Activated CD4-positive, alpha-beta T cell treated with anti-CD3 and anti-CD28 coated beads, Interleukin-10, Interleukin-2, amounts not matched to agents 100 ng/mL and 50 ng/mL, durations not matched to agents 16 hours and 8 hours (primary cell): ENCODE results near the gene NAV2.

Experiments used
- DNase-seq: peaks from one replicate; pipeline ENCODE4 v3.0.0-alpha.2; 2020

Gene NAV2

DNA sequence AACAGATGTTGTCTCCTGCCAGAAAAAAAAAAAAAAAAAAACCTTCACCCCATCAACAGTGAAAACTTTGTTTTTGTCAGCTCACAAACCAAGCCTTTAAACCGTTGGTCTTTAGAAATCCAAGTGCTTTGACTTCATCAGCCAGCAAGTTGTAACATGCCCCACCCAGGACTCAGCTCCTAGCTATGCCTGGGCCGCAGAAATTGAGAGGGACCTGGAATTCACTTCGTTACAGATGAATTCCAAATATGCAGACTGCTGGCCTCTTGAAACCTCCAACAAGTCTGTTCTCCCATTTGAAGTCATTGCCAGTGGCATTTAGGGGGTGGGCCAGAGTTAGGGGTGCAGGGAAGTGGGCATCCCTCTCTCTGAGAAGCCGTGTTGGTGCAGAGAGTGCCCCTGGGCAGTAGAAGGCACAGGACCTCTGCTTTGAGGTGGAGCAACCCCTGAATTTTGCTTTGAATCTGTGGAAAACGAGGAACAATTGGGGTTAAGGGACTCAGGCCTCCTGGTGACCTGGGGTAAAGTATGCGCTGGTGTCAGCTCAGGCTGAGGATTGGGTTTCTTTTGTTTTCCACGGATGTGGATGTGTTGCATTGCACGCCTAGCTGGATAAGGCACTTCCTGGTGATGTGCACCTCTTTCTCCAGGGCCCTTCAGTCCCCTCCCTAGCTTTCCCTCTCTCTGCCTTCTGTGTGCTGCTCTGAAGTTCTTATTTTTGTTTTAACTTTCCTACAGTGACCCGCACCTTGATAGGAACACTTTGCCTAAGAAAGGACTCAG is 338.1 kb downstream of the NAV2 start:
- no peak for DNase-seq

DNA sequence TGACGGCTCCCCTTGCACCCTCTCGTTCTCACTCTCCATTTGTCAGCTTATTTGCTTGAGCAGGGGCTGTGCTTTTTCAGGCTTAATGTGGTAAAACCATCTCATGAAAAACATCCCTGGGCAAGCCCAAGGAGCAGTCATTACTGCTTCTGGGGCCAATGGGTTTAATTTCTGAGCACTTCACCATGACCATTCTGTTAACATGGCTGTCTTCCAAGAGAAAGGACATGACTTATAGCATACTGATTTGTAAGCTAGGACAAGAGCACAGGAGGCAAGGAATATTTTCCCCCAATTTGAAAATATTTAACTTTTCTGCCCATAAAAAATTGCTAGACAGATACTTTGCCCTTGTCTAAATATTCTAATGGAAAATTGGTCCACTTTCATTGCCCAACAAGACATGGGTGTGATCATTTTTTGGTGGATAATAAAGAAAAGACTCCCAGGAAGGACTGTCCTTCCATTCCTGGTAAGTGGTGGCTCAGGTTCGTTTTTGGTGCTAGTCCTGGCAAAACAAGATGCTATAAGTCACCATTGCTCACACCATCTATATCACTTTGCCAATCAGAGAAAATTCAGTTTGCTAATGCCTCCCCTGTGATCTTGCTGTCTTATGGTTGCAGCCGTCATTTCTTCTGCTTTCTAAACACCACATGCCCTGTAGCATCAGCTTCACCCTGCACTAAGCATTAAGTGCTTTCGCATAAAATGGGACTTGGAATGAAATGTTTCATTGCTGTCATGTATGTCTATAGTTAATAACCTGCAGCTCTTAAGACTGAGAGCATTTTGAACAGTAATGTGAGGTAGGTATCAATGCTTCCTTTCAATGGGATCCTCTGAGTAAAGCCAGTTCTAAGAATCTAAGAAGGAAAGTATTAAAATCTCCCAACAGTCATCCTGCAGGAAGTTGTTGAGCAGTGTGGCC is 339.1 kb downstream of the NAV2 start:
- DNase-seq, result no peak

DNA sequence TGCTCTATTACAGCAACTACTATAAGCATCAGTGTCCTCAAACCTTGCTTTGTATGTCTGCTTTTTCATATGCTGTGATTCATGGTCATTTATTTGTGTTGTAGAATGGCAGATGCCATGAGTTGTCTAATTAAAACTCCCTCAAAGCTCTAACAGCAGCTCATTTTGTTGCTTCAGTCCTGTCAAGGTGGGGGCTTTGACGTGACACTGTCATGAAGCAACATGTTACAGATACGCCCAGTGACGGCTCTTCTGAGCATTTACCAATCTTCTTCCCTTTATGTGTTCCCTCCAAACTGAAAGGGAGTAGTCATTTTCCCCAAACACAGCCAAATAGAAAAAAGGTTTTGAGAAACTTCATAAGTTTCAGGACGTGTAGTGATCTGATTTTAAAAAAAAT is 340.9 kb downstream of the NAV2 start:
- DNase-seq, result no peak

DNA sequence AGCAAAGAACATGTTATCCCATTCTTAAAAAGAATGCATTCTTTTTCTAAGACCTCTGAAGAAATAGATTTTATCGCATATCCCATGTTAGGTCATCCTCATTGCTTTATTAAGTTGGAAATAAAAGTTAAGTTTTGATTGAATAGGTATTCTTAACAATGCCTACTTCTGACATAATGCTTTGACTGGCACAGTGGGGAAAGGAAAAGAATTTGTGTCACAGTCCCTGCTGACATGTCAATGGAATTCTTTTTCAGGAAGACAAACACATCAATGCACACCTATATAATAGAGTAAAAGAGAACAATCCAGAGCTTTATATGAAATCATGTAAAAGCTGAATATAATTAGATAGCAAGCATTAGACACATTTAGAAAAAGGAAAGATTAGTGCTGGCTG is 341.9 kb downstream of the NAV2 start:
- no peak for DNase-seq

DNA sequence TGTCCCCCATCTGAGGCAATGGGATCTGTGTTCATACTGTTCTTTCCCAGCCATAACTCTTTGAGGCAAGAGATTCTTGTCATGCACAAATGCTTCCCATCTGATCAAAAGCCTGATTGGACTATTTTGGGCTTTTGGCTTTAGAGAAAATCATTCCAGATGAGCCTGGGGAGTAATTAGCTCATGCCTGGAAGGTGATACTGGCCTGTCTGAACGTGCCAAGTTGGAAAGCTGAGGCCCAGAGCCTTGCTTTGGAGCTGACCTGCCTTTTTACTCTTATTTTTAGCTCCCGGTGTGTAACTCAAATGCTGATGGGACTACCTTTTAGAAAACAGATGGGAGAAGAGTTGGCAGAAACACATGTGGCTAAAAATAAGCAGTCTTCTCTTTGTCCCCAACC is 342.7 kb downstream of the NAV2 start:
- no peak for DNase-seq

DNA sequence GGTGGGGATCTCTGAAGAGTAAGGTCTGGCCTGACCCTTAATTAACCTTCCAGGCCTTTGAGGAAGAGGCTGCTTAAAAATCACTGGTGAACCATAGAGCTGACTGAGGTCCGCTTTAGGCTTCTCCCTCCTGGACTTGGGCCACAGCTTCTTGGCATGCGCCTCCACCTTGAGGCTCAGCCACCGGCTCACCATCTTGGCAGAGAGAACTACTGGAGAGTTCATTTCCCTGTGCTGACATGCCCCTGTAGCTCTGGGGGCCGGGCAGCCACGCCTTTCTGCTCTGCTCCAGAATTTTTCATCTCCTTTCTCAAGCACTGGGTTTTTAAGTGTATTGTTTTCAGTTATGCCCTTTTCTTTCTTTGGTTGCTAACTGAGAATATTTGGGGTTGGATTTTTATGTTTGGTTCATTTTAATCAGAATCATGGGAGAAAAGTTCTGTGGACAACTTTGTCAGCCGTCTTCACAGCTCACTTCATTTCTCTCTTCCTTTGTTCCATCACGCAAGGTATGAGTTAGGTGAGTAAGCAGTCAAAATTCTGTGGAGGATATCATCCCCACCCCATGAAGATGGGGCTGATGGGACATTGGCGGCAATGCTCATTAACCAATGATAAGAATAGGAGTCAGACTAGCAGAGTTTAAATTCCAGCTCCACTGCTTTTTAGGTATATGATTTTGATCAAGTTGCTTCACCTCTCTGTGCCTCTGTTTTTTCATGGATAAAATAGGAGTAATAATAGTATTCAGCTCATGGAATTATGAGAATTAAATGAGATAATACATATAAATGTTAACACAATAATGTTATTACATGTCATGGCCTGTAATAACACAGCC is 343.7 kb downstream of the NAV2 start:
- no peak for DNase-seq

DNA sequence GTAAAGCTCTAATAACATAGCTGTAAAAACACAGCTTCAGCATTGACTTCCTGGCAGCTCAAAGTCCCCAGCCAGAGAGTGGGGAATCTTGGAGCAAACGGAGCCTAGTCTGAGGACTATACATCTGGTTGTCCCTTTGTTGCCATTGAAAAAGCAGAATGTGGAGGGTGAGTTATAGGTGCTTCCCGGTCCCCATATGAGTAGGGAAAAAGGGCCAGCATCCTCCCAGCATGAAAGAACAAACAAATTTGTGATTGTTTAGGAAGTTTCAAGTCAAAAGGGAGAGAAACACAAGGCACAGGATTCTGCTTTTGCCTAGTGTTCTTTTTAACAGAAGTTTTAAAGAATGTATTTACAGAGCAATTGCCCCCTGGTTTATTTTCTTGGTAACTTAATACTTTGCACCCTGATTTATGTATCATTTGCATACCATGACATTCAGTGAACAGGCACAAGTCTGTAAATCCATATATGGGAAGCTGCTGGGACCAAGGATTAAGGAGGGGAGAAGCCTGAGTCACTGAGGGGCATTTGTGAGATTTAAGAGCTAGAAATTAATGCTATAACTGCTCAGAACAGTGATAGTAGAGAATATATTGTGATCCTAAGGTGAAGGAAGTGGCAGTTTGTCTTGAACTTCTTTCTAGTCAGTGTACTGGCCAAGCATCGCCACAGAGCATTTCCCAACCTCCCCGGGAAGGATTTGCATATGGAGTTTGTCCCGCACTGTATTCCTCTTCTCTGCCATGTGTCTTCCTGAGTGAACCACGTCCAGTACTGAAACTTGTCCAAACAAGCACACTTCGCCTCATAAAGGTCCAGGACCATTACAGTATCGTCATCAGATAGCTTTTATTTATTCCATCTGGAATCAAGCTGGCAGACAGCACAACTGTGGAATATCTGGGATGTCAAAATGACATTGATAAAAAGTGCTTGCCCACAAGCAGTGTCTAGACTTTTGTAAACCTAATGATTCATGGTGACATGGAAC is 344.6 kb downstream of the NAV2 start:
- no peak for DNase-seq

DNA sequence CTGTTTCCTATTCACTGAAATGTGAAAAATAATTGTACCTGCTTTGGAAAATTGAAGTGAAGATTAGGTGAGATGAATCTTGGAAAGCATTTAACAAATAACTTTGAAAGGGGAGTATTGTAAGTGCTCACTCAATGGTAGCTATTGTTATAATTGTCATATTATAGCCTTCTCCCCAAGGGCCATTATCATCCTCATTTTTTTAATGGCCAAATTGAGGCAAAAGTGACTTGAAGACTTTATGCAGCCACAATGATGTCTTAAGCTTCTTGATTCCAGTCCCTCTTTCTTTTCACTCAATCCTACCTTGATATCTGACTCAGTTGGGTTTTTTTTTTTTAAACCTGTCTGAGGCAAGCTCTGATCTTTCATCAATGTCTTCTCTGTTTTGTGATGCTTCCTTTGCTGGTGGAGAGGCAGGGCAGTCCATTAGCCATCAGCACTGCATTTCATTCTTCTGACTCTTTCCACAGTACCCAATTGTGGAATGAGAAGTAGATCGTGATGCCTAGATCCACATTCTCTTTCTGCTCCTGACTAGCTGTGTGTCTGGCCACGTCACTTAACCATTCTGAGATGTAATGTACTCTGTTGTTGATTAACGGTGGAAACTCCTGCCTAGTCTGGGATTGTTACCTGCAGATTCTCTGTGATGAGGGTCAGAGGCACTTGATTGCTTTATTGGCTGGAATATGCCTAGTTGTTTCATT is 346.3 kb downstream of the NAV2 start:
- no peak for DNase-seq

DNA sequence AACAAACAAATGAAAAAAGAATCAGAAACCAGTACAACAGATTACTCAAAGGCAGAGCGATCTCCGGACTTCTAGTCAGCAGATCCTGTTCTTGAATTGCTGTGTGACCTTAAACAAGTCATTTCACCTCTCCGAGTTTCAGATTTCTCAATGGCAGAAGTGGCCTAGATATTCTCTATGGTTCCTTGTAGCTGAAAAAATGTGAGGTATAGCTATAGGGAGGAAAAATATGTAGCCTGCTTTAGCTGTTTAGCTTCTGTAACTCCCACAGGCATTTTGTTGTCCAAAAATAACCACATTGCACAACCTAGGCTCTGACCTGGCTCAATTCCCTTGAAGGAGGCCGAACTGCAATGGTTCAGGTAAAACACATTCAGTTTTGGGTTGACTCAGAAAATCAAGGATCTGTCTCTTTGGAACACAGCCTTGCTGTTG is 347.0 kb downstream of the NAV2 start:
- DNase-seq, result no peak

DNA sequence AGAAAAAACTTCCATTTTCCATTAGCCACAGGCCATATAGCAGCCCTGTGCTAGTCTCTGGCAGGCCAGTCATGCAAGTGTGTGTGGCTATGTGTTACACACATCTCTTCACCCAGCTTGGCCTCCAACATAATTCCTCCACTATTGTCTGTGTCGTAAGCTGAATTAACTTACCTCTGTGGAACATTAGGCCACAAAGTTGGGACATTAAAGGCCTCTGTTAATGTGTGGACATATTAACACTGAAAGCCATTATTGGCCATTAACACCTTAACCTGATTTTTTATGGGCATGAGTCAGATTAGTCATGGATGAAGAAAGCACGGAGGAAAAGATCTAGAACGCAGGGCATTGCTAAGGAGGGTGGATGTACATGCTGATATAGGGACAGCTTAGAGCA is 347.5 kb downstream of the NAV2 start:
- no peak for DNase-seq

DNA sequence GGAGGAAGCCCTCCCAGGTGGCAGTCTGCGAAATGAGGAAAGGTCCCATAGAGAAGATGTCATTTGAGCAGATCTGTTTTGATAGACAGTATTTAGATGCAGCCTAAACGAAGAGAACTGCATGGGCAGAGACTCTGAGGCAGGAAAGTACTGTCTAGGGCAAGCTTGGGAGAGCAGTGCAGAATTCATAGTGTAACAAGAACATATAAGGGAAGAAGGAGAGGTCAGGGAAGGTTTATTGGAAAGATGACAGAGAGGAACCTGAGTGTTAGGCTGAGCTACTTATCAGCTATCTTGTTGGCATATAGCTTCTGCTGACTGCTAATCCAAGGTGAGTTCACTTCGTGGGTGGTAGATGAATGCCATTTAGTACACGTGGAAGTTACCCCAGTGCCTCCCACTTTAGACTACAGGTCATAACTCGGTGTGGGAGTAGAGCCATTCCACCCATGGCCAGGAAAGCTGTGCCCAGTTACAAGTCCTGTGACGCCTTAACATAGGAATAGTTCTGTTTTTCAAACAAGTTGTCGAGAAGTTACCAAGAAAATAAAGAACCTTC is 348.1 kb downstream of the NAV2 start:
- DNase-seq, result no peak

DNA sequence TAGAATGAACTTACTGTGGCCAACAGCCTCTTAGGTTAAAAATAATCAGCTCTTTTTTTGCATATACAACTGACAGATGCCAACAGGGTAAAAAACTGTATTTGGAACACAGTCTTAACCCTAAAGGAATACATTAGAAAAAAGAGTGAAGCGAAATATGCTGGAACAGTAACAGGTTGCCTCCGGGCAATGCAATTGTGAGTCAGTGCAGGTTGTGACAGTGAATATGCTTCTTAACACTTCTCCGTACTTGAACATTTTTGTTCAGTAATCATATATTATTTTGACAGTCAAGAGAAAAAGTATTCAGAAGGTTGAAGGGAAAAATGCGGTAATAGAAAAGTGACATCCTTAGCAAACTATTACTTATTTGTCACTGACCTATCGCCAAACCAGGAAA is 349.1 kb downstream of the NAV2 start:
- no peak for DNase-seq

DNA sequence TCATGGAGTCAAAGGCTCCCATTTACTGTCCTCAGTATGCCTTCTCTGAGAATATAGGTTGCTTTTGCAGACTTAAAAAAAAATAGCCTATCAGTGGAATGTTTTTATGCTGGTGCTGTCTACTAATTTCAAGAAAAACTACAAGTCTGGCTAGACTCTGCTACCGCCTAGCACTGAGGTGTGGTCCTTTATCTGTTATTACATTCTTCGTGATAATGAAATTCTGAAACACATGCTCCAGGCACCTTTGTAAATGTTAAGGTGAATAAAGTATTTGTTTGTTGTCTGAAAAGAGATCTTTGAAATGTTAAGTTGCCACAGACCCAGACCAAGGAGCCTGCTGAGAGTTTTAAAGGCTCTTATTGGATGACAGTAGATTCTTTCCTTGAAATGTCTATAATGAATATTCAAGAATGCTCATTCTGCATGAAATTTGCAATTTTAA is 352.3 kb downstream of the NAV2 start:
- no peak for DNase-seq

DNA sequence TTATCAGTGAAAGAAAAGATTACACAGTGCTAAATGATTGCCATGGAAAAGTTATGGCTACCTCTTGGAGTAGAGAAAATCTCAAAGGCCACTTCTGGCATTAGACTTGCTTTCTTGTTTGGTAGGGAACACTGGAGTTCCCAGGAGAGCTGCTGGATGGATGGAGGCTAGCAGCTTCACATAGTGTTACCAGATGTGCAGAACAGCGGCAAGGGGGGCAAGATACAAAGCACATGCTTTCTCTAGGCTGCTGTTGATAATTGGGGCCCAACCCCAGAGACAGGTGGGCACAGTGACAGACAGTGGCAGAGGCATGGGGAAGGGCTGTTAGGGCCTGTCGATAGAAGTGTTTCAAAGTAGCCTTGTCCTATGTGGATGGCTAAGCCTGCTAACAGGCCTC is 352.8 kb downstream of the NAV2 start:
- DNase-seq, result no peak

DNA sequence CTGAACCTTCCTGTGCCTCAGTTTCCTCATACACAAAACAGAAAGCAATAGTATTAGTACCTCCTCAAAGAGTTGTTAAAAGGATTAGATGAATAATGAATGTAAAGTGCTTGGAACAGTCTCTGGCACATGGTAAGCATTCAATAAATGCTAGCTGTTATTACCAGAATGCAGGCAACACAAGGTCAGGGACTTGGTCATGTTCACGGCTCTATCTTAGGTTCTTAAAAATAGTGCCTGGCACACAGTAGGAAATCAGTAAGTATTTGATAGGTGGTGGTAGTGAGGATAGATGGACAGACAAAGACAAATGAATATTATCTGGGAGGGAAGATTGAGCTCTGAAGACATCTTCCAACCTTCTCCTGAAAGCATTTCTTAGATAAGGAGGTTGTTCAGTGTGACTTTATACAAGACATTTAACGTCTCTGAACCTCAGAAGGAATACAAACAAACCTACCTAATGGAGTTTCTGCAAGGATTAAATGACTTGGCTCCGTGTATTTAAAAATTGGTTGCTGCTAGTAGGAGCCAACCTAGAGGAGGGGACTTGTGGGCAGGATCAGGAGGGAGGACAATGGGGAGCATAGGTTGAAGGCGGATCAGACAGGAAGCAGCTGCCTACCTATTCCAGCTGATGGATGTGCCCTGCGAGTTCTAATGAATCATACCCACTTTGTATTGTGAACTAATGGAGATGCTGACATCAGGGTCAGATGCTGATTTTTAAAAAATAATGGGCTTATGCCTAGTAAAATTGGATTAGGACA is 353.6 kb downstream of the NAV2 start:
- no peak for DNase-seq

DNA sequence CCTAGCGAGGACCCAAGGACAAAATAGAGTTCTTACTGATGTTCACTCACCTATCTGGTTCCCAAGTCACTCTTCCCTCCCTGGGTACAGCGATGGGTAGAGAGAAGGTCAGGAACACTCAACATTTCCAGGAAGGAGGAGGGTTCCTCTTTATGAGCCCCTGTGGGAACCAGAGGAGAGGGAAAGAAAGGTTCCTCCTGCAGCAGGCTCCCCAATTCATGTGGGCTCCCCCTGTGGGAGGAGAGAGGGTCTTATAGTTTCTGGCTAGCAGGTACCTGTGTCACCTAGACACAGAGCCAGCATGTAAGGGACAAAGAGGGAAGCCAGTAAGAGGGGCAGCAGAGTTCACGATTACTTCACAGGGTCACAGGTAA is 354.1 kb downstream of the NAV2 start:
- no peak for DNase-seq

DNA sequence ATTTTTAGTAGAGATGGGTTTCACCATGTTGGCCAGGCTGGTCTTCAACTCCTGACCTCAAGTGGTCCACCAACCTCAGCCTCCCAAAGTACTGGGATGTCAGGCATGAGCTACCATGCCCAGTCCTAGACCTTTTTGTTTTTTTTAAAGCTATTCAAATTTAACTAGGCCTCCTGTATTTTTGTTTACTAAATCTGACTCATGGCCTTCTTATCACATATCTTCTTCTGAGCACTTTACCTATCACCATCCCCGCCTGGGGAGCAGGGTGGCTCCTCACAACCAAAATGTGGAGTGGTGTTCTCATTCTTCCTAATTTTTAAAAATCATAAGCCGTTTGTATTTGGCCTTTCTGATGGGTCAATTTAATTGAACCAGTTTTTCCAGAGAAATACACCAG is 355.0 kb downstream of the NAV2 start:
- DNase-seq, result no peak

DNA sequence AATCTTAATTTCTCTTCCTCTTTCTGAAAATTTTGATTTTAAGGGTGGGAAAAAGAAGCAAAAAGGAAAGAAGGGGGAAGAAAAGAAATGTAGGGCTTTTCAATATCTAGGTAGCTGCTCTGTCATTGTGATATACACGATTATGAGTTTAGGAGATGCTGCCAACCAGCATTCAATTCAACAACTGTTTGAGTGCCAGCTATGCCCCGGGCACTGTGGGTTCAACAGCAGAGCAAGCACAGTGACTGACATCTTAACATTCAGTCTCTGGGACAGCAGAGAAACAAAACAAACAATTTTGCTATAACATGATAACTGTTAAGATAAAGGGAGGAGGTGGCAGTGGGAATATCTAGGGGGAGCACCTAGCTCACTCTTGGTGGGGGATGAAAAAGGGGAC is 356.1 kb downstream of the NAV2 start:
- DNase-seq, result no peak

DNA sequence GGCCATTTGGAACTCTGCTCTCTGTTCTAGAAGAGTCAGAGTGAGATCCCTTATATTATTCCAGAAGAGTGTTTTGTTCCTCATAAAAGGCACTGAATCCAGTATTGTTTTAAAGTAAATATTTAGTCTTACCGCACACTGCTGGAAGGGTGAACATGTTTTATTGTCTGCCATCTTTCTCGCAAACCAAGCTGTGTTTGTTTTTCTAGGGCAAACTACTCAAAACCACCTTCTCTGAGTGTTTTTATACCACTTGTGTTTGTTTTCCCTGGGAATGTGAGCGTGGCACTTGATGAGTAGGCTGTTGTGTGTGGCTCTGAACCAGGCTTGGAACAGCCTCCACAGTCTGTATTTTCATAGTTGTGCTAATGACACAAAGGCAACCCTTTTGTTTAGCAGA is 357.8 kb downstream of the NAV2 start:
- DNase-seq, result no peak

DNA sequence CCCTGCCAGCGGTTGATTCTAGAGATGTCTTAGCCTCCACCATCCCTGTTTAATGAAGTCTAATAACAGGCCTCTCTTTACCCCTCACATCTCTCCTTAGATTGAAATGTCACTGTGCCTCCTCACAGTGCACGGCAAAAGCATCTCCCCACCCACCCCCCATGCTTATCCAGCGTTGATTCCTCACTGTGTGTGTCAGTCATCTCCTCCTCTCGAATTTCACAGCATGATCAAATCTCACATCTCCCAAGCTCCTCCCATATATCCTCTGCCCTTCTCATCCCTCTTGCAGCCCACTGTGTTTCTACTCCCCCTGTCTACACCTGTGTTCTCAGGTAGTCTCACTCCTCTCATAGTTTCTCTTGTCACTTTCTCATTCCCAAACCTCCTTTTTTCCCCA is 363.0 kb downstream of the NAV2 start:
- no peak for DNase-seq
